SU-DHL-6 (cell line): ENCODE data around the gene IL20RA.

Experiments used
- H2AFZ ChIP-seq: fragments of 200-600 bp; sonication (generic); 2 replicates; pipeline ENCODE4 v1.6.1; 2014; ENCODE audit warnings: low read depth, mild to moderate bottlenecking, moderate library complexity, mixed read lengths, antibody characterized with exemption, low read length; ENCODE audit not compliant: severe bottlenecking
- H3F3A ChIP-seq: fragments of 200-600 bp; shearing (Covaris generic); 2 replicates; pipeline ENCODE4 v1.6.0; 2016; ENCODE audit warnings: antibody characterized with exemption, mild to moderate bottlenecking; ENCODE audit not compliant: insufficient read depth
- H3K27ac ChIP-seq: fragments of 200-600 bp; sonication (generic); 2 replicates; pipeline ENCODE4 v1.5.1; 2016; ENCODE audit warnings: low read depth, mild to moderate bottlenecking, low read length, moderate library complexity, mixed read lengths
- H3K27me3 ChIP-seq: fragments of 200-600 bp; sonication (generic), shearing (Covaris generic); 2 replicates; pipeline ENCODE4 v1.6.0; 2014; ENCODE audit warnings: mild to moderate bottlenecking, low read length
- H3K36me3 ChIP-seq: fragments of 200-600 bp; sonication (generic); 2 replicates; pipeline ENCODE4 v1.6.1; 2014; ENCODE audit warnings: mild to moderate bottlenecking, low read length, mixed read lengths
- H3K4me2 ChIP-seq: fragments of 300-600, 200-600 bp; shearing (Covaris generic), sonication (generic); 2 replicates; pipeline ENCODE4 v1.6.0; 2014; ENCODE audit warnings: low read length, low read depth, mild to moderate bottlenecking; ENCODE audit not compliant: poor library complexity, severe bottlenecking
- H3K4me3 ChIP-seq: fragments of 200-600 bp; sonication (generic); 2 replicates; pipeline ENCODE4 v1.5.1; 2014; ENCODE audit warnings: antibody characterized with exemption, low read length, mild to moderate bottlenecking, mixed read lengths; ENCODE audit not compliant: insufficient read depth, poor library complexity, severe bottlenecking
- H3K79me2 ChIP-seq: fragments of 200-600 bp; sonication (generic); 2 replicates; pipeline ENCODE4 v1.6.1; 2014; ENCODE audit warnings: mild to moderate bottlenecking, low read length, moderate library complexity; ENCODE audit not compliant: insufficient read depth
- H3K9ac ChIP-seq: fragments of 200-600 bp; sonication (generic); 2 replicates; pipeline ENCODE4 v1.7.0; 2014; ENCODE audit warnings: mild to moderate bottlenecking, low read length
- H3K9me2 ChIP-seq: fragments of 200-600 bp; sonication (generic); replicated peaks from 2 replicates; pipeline ENCODE4 v1.6.1; 2014; ENCODE audit warnings: low read length; ENCODE audit not compliant: insufficient read depth
- H3K9me3 ChIP-seq: fragments of 200-600 bp; sonication (generic); 2 replicates; pipeline ENCODE4 v1.6.1; 2014; ENCODE audit warnings: low read length, mixed read lengths; ENCODE audit not compliant: insufficient read depth
- H4K20me1 ChIP-seq: fragments of 200-600 bp; sonication (generic); 2 replicates; pipeline ENCODE4 v1.6.1; 2014; ENCODE audit warnings: low read depth, mild to moderate bottlenecking, antibody characterized with exemption, low read length, moderate library complexity, mixed read lengths
- CTCF ChIP-seq: fragments of 200-600 bp; sonication (generic); IDR thresholded peaks from one replicate; pipeline ENCODE4 v1.5.1; 2017; ENCODE audit warnings: antibody characterized with exemption, mild to moderate bottlenecking, low read length, moderate library complexity; ENCODE audit not compliant: insufficient read depth, poor library complexity, severe bottlenecking
- EZH2phosphoT487 ChIP-seq: fragments of 200-600 bp; sonication (generic), shearing (Covaris generic); conservative IDR thresholded peaks from 2 replicates; pipeline ENCODE4 v1.6.1; 2018; ENCODE audit warnings: mild to moderate bottlenecking, antibody characterized with exemption, low read length, moderate library complexity, mixed read lengths

The IL20RA gene

GRCh38 chr6:137067399-137067798 is 22.6 kb upstream of the IL20RA start:
- Histone ChIP-seq H4K20me1 (no peaks in the 10 kb centered on the region), H3K4me2 (no peak overlapping the region), H3K36me3 (no peaks in the 10 kb centered on the region), H3K27me3 (no peaks in the 10 kb centered on the region), H3K4me3 (no peak overlapping the region), H3K27ac (no peak overlapping the region), H3K9me2 (no peaks in the 10 kb centered on the region), H2AFZ (no peak overlapping the region), H3K79me2 (no peaks in the 10 kb centered on the region), H3K9ac (no peak overlapping the region), H3K9me3 (no peaks in the 10 kb centered on the region), H3F3A (no peaks in the 10 kb centered on the region)
- TF ChIP-seq EZH2phosphoT487 = no peak
- TF ChIP-seq CTCF = no peak

- H3K9me3 ChIP-seq = no peaks in the 10 kb centered on the region
- no peaks in the 10 kb centered on the region for H3K9me2 ChIP-seq
- no peak for TF ChIP-seq EZH2phosphoT487
- TF ChIP-seq CTCF = no peak
- H4K20me1 ChIP-seq = no peaks in the 10 kb centered on the region
- no peak overlapping the region for H3K9ac ChIP-seq
- no peak overlapping the region for H3K27ac ChIP-seq
- no peak overlapping the region for H2AFZ ChIP-seq
- H3F3A ChIP-seq = no peaks in the 10 kb centered on the region
- no peaks in the 10 kb centered on the region for H3K79me2 ChIP-seq
- H3K4me3 ChIP-seq = no peak overlapping the region
- no peak overlapping the region for H3K4me2 ChIP-seq
- no peaks in the 10 kb centered on the region for H3K36me3 ChIP-seq
- no peaks in the 10 kb centered on the region for H3K27me3 ChIP-seq
Measured at GRCh38 chr6:137058037-137058436, 13.3 kb upstream of the IL20RA start.

GRCh38 chr6:137056121-137056880 is 11.5 kb upstream of the IL20RA start:
- Histone ChIP-seq H3K9ac (no peak overlapping the region), H4K20me1 (no peaks in the 10 kb centered on the region), H2AFZ (no peak overlapping the region), H3K4me2 (no peak overlapping the region), H3F3A (no peaks in the 10 kb centered on the region), H3K36me3 (no peaks in the 10 kb centered on the region), H3K27ac (no peak overlapping the region), H3K9me3 (no peaks in the 10 kb centered on the region), H3K4me3 (no peak overlapping the region), H3K9me2 (no peaks in the 10 kb centered on the region), H3K27me3 (no peaks in the 10 kb centered on the region), H3K79me2 (no peaks in the 10 kb centered on the region)
- TF ChIP-seq CTCF = no peak
- no peak for TF ChIP-seq EZH2phosphoT487
